SK-N-DZ (cell line): Measurements from ENCODE around the gene AIPL1.

Source experiments
- DNase-seq: peaks from one replicate; pipeline ENCODE4 v3.0.0-alpha.2; 2015; ENCODE audit warnings: low spot score

AIPL1 gene

GRCh38 chr17:6374761-6375312 lies 60.1 kb downstream of the AIPL1 start:
- DNase-seq, result no peak

- DNase-seq, result no peak
Measured at GRCh38 chr17:6374271-6374691, 60.6 kb downstream of the AIPL1 start.
